ENCODE data around the gene COQ8A.
A peak's percentile ranks its signal among the peaks of the same experiment; 100 is the strongest.
"Not testable (repeated sequence)": the region's sequence is repeated elsewhere in the genome, so short reads cannot be mapped to it uniquely, and the experiment has no call there.

The COQ8A gene

DNA sequence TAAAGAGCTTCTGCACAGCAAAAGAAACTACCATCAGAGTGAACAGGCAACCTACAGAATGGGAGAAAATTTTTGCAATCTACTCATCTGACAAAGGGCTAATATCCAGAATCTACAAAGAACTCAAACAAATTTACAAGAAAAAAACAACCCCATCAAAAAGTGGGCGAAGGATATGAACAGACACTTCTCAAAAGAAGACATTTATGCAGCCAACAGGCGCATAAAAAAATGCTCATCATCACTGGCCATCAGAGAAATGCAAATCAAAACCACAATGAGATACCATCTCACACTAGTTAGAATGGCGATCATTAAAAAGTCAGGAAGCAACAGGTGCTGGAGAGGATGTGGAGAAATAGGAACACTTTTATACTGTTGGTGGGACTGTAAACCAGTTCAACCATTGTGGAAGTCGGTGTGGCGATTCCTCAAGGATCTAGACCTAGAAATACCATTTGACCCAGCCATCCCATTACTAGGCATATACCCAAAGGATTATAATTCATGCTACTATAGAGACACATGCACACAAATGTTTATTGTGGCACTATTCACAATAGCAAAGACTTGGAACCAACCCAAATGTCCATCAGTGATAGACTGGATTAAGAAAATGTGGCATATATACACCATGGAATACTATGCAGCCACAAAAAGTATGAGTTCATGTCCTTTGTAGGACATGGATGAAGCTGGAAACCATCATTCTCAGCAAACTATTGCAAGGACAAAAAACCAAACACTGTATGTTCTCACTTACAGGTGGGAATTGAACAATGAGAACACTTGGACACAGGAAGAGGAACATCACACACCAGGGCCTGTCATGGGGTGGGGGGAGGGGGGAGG, 10.6 kb upstream of the COQ8A start:
- DNase-seq (ENCODE audit: low spot score): not testable (repeated sequence)

DNA sequence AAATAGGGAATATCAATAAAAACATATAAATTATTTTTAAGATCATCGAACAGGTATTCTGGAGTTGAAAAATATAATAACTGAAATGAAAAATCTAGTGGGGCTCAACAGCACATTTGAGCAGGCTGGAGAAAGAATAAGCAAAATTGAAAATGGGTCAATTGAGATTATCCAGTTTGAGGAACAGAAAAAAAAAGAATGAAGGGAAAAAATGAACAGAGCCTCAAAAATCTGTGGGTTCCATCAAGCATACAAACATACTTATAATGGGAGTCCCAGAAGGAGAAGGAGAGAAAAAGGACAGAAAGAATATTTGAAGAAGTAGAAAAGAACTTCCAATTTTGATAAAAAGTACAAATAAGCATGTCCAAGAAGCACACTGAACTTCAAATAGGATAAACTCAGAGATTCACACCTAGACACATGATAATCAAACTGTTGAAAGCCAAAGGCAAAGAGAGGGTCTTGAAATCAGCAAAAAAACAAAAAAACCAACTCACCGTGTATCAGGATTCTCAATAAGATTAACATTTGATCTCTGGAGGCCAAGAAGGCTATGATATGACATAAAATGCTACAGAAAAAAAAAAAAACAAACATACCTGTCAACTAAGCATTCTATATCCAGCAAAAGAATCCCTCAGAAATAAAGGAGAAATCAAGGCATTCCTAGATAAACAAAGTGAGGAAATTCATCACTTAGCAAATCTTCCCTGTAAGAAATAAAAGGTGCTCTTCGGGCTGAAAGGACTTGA, 5.4 kb upstream of the COQ8A start:
- no peak for DNase-seq (ENCODE audit: low spot score)

DNA sequence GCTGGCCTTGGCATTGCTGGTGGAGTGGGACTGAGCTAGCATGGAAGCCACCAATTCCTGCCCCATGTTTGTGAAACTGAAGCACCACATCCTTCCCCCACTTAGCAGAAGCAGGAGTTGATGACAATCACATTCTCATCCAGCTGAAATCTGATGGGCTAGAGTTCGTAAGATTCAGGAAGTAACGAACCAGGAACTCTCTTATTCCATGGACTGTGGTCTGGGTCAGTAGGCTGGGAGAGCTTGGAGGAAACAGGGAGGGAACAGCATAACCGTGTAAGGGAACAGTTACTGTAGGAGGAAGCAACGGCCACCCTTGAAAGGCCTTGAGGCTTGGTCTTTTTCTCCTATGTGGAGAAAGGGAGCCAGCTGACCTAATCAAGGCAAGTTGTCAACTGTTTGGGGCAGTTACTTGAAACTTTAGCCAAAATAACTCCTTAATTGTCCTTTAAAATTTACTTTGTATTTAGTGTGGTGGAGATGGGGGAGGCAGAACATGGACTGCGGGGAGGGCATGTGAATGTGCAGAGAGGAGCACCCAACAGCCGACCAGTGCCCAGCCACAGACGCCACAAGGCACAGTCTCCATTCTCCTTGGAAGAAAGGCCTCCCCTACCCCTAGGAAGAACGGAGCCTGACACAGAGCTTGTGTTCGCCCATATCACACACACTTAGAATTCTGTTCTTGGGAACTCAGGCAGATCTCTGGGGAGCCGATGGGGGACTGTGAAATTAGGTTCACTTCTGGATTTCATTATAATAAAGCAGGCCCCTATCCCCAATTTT, 2.0 kb upstream of the COQ8A start:
- DNase-seq (ENCODE audit: low spot score): no peak

DNA sequence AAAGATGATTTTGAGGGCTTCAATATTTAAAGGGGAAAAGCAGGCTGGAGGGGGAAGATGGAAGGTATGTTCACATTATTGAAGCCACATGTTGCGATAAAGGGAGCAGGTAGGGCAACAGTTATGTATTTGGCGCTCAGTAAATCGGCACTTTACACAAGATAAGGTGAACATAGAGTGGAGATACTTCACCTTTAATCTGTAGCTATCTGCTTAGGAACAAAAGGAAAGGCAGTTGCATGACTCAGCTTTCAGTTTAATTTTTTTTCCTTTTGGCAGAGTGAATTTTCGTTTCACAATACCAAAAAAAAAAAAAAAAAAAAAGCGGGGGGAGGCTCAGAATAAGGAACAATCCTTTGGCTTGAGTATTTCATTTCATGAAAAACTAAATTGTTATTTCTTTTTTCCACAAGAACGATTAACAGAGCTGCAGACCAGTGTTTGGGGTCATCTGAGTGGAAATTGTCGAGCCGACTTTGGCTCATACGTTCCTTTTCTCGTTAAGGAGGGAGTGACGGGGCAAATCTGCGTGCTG, 1.1 kb upstream of the COQ8A start:
- DNase-seq (ENCODE audit: low spot score): no peak

DNA sequence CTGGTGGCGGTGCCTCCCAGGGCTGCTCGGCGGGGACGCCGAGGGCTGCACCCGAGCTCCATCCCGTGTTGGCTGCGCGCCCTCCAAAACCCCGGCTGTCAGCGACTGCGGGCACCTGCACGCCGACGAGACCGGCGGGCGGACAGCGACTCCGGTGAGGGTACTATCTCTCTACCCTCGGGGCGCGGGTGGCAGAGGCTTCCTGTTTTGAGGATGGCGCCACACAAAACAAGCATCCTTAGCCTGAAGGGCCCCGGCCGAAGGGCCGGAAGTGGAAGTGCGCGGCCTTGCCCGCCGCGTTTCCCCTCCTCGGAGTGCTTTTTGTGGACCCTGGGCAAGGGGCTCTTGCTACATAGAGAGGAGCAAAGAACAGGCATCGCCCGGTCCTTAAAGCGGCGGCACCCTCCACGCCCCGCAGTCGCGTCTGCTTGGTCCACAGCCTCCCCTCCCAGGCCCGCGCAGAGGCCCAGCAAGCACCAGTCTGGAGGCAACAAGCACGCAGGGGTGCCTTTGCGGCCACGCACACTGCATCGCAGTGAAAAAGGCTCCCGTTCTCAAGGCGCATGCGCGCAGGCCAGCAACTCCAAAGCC, 561 bp upstream of the COQ8A start:
- DNase-seq (ENCODE audit: low spot score): no peak

DNA sequence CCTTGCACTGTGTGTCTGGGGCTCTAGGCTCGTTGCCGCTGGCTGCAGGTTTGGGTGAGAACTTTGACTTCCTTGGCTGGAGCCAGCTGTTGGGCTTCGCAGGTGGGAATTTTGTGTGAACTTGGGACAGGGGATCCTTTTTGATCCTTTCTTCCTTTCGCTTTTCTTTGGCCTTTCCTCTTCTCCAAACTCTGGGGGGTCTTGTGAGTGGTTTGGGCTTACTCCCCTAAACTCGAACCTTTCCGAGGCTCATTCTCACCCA, 643 bp downstream of the COQ8A start:
- DNase-seq (ENCODE audit: low spot score): no peak

DNA sequence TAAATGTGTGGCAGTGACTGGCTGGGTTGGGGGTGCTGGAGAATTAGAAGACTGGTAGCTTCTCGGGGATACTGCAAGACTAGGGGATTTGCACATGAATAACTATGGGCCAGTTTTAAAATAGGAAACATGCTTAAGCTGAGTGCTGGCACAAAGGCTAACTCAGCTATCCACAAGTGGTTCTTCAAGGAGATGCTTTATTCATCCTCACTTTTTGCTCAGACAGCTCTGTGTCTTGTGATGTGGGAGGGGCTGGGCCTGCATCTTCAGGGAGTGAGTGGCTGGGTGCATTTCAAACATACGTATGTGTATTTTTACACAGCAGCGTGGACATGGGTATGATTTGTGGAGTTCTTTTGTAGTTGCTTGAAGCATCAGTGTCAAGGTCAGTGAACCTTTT, 2.3 kb downstream of the COQ8A start:
- peak; percentile 23 for DNase-seq (ENCODE audit: low spot score)

DNA sequence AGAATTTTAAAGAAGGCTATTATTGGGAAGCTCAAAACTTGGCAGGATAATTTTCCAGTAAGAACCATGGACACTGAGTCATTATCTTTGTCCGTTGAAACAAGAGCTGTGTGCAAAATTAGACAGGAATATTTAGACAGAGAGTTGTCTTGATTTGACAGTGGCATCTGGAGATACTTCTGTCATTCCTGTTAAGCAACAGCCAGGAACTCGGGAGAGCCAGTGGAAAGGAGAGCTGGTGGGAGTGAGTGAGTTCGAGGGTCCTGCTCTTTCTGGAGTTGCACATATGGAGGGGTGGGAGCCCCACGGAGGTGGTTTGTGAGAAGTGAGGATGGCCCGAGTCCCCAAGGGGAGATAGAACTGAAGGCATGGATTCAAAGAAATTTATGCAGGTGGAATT, 3.1 kb downstream of the COQ8A start:
- DNase-seq (ENCODE audit: low spot score): no peak

DNA sequence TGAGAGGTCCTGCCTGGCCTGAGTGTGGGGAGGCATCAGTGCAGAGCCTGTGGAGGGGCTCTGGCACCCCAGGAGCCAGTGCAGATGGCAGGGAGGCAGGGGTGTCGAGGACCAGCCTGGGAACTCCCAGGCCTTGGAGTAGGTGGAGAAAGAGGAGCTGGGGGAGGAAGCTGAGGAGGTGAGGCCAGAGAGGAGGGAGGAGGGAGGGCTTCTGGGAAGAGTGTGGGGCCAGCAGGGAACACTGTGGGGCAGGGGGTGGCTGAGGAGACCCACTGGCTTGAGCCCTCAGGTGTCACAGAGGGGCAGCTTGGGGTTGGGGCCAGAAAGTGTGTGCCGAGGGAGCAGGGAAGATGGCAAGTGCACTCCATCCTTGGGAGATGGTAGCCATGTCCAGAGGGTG, 3.8 kb downstream of the COQ8A start:
- peak; percentile 37 for DNase-seq (ENCODE audit: low spot score)

DNA sequence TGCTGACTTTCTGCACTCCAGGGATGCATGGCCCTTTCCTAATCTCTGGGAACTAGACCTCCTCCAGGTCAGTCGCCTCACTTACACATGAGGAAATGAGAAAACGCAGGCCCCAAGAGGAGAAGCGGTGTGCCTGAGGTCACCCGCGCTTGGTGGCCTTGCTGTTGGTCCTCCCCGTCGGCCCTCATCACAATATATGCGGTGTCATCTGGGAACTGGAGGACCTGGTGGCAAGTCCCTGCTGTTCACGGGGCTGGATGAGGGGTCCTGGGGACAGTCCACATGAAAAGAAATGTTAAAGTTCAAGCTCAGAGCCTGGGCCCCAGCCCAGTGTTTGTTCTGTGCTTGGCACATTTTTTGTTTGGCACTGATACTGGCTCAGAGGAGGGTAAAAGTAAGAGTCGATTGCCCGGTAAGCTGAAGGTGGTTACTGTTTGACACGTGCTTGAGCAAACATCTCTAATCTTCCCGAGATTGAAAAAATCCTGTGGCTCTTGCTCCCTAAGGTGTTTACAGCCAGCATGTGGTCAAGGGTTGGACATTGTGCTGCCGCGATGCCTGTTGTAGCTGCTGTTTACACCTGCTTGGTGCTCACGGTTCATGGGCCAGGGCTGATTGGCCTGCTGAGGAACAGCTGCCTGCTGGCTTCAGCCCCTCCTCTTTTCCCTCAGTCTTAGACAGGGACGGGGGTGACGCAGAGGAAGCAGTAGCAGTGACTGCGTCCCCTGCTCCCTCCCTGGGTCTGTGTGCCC, 5.2 kb downstream of the COQ8A start:
- DNase-seq (ENCODE audit: low spot score): no peak

DNA sequence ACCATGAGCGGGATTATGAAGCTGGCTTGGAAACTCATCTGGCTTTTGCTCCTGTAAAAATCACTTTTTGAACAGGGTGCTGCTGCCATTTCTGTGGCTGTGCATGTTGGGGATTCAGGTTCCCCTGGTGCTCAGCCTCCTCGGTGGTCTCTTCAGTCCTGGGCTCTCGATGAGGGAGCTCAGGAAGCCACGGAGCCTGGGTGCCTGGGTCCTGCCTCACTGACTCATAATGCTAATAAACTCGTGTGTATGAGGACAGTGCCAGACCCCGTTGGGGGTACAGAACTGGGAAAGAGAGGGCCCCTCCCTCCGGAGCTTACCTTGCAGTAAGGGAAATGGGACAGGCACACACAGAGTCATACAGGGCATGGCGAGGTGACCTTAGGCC, 5.8 kb downstream of the COQ8A start:
- DNase-seq (ENCODE audit: low spot score): peak; percentile 53

DNA sequence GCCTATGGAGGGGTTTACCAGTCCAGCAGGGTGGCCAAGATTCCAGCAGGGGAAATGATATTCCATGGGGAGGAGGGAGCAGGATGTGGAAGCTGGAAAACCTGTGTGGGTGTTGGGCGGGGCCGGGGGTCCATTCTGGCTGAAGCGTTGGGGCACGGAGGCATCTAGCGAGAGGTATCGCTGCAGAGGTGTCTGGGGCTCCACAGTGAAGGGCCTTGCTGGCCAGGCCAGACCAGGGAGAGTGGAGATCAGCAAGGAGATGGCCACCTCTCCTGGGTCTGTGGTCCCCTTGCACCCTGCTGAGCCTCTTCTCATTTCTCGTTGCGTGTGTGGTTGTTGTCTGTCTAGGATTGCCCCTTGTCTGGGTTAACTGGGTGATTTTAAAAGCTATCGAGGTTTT, 6.2 kb downstream of the COQ8A start:
- peak; percentile 46 for DNase-seq (ENCODE audit: low spot score)

DNA sequence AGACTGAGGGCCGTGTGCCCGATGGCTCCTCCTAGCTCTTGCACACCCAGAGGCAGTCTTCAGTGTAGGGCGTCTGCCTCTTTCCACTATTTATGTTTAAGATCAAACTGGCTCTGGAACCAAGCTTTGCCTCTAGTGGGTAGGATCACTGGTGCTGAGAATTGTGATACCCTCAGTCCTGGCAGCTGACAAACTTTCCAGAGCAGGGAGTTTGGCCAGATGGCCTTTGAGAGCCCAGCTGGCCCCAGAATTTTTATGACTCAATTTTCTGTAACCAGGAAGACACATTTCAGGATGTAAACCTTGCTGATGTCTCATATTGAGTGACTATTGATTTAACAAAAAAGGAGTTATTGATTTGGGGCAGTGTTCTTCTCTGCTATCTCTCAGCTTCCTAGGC, 6.7 kb downstream of the COQ8A start:
- DNase-seq (ENCODE audit: low spot score): peak; percentile 26

DNA sequence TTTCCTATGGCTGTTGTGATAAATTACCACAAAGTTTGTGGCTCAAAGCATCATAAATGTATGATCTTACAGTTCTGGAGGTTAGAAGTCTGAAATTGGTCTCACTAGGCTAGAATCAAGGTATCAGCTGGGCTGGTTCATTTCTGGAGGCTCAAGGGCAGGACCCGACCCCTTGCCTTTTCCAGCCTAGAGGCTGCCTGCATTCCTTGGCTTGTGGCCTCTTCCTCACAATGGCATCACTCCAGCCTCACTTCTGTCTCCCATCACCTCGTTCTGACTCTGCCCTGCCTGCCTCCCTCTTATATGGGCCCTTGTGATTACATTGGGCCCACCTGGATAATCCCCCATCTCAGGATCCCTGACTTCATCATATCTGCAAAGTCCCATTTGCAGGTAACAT, 8.0 kb downstream of the COQ8A start:
- DNase-seq (ENCODE audit: low spot score): peak; percentile 31

DNA sequence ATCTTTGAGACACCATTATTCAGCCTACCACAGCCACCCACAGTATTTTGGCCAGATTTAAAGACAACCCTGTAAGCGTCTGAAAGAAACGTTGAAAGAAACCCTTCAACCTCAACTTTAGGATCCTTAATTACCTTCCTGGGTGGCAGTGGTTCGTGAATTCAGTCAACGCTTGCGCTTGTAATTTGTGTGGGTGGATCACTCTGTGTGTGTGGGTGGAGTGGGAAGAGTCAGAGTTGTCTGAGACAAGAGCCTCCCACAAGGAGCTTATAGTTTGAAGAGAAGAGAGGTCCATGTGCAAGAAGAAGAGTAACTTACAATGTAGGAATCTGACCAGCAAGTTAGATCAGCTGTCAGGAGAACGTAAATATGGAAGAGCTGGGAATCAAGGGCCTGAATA, 8.4 kb downstream of the COQ8A start:
- DNase-seq (ENCODE audit: low spot score): no peak

DNA sequence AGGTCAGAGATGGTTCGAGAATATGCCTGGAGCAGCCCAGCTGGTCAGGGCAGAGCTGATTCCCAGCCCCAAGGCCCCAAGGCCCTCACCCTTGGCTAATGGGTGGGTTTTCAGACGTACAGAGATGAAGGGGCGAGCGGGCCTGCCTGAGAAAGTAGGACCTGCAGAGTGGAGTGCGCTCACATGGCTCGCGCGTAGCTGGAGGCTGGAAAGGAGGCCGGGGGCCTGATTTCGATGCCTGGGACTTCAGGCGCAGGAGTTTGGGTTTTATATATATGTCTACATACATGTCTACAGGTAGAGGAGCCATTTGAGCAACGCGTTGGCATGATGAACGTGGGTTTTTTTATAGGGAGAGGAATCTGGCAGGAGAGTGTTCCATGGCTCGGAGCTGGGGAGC, 8.9 kb downstream of the COQ8A start:
- peak; percentile 30 for DNase-seq (ENCODE audit: low spot score)

DNA sequence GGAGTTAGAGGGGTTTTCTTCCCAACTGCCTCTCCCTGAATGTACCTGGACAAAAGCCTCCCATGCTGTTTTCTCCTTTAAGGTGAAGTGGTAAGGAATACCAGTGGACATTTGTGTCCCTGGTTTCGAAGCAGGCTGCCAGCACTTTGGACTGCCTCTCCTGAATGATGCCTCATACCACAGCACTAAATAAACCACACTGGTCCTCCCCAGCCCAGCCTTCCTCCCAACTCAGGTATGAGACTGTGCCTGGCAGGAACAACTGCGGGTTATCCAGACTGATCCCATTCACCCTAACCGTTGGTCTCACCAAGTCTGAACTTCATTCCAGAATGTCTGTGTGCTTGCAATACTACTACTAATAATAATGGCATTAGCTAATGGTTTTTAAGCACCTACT, 9.3 kb downstream of the COQ8A start:
- peak; percentile 20 for DNase-seq (ENCODE audit: low spot score)

DNA sequence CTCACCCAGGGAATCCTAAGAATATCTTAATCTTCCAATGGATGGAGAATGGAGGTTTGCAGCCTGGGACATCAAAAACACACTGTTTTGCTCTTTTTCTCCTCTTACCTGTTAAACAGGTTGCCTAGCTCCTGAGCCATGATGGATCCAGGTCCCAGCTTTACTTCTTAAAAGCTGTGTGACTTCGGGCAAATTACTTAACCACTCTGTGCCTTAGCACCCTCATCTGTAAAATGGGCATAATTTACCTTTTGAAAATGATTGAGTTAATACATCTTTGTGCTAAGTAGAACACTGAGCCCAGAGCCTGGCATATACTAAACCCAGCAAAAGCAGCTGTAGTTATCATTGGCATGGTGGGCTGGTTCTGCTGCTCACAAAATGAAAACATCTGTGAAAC, 10.2 kb downstream of the COQ8A start:
- DNase-seq (ENCODE audit: low spot score): no peak

DNA sequence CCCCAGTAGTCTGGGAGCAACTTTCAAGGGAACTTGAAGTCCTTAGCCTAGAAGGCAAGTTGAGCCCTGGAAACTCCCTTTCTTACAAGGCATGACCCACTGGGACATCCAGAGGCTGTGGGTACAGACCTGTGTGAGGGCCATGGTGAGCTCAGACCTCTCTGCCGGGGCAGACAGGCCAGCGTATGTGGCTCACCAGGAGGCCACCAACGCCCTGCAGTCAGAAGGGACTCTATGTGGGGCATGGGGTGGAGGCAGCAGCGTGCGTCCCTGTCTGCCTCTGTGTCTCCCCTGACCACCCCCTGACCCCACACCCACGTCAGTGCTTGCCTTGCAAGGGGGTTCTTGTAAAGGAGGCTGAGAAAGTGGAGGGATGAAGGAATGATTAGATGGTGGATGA, 10.8 kb downstream of the COQ8A start:
- peak; percentile 57 for DNase-seq (ENCODE audit: low spot score)

DNA sequence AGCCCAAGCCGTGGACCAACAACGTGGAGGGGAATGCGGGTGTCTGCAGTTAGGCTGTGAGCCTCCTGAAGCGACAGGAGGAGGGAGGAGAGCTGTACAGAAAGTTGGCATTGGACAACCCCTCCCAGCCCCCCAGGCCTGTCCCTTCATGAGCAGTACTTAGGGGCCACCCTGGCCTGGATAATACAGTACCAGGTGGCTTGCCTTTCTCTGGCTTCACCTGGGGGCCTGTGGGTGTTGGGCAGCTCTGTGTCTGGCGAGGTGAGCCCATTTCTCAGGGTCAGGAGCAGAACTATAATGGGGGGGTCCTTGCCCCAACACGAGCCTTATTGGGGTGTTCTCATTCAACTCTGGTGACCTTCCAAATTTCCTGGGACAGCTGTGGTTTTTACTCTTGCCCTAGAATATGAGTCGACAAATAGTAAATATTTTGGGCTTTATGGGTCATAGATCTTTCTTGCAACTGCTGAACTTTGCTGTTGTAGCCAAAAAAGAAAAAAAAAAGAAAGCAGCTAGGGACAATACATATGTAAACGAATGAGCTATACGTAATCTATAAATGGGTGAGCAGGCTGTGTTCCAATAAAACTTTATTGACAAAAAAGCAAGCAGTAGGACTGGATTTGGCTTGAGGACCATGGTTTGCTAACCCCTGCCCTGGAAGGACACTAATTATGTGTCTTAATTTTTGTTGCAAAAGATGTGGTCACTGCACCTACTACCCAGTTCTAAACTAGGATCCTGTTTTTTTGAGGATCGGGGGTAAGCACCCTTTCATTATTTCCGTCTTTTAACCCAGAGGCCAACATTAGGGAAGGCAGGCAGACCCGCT, 11.4 kb downstream of the COQ8A start:
- no peak for DNase-seq (ENCODE audit: low spot score)

DNA sequence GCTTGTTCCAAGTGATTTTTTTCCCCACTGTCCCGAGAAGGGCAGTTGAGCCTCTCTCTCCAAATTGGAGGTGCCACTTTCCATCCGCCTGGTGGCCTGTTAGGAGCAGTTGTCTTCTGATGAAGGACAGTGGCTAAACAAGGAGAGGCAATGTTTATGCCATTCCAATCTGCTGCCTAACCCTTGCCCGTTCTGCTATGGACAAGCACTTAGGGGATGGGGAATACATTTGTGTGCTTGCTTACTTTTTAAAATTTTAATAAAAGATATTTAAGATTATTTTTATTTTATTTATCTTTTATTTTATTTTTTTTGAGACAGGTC, 12.0 kb downstream of the COQ8A start:
- DNase-seq (ENCODE audit: low spot score): peak; percentile 25
